SH-SY5Y (cell line): Measurements from ENCODE around the gene ZNF493.

Experiments used
- GATA2 ChIP-seq: IDR thresholded peaks from 2 replicates; pipeline ENCODE4 v1.6.1; 2011; ENCODE audit warnings: mild to moderate bottlenecking, low read depth, low read length
- GATA3 ChIP-seq: IDR thresholded peaks from 2 replicates; pipeline ENCODE4 v1.6.1; 2011; ENCODE audit warnings: low read depth, mild to moderate bottlenecking, low read length, moderate library complexity

ZNF493 gene

GRCh38 chr19:21434516-21434915, 37.6 kb downstream of the ZNF493 start:
- TF ChIP-seq GATA3 (no peak), GATA2 (no peak)

DNA sequence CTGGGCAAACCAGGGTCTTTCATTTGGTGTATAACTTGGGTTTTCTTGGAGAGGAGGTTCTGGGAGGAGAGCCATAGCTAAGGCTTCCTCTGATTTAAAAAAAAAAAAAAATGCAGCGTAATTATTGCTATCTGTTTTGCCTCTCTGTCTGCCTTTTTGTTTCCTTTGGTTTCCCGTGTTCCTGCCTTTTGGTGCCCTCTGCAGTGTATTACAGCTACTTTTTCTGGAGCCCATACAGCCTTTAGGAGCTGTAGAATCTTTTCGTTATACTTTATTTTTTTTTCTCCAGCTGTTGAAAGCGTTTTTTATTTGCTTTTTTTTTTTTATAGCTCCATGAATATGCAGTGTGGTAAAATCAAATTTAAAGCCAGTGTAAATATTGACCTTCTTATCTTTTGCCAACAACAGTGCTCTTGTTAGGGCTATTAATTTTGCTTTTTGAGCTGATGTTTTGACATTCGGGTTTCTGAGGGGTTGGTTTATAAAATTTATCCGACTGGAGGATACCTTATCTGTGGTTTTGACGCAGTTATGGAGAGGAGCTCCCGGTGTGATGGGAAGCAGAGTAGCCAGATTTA, 38.1 kb downstream of the ZNF493 start:
- TF ChIP-seq GATA3: no peak
- TF ChIP-seq GATA2: no peak

- TF ChIP-seq GATA2: no peak
- TF ChIP-seq GATA3: no peak
Measured at GRCh38 chr19:21439201-21439751, 42.3 kb downstream of the ZNF493 start.

- no peak for TF ChIP-seq GATA2
- TF ChIP-seq GATA3: no peak
Measured at GRCh38 chr19:21440321-21440720, 43.4 kb downstream of the ZNF493 start.

DNA sequence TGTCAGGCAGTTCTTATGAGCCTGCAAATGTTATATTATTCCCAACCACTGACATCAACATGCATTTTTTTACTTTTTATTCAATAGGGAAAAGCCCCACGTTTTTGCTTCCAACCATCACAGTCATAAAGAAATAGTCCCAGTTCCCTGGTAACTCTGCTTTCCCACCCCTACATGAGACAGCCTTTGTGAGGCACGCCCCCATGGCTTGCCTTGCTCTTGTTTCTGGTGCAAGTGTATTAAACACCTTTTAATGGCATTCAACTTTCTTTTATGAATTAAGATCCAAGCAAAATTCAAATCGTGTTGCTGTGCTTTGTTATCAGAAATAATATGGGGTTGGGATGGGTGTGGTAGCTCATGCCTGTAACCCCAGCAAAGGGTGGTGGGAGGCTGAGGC, 54.3 kb downstream of the ZNF493 start:
- TF ChIP-seq GATA2: no peak

- no peak for TF ChIP-seq GATA2
- TF ChIP-seq GATA3: no peak
Measured at GRCh38 chr19:21454901-21455300, 58.0 kb downstream of the ZNF493 start.

DNA sequence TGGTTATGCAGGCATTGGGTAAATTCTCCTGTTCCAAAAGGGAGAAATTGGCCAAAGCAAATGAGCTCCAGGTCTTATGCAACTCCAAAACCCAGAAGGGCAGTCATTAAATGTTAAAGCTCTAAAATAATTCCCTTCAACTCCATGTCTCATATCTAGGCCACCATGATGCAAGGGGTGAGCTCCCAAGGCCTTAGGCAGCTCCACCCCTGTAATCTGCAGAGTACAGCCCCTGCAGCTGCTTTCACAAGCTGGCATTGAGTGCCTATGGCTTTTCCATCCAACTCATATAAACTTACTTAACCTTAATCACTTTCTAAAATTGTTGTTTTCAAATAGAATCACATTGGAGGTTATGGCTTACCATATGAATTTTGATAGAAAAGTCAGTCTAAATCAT, 63.8 kb downstream of the ZNF493 start:
- no peak for TF ChIP-seq GATA3
- no peak for TF ChIP-seq GATA2

DNA sequence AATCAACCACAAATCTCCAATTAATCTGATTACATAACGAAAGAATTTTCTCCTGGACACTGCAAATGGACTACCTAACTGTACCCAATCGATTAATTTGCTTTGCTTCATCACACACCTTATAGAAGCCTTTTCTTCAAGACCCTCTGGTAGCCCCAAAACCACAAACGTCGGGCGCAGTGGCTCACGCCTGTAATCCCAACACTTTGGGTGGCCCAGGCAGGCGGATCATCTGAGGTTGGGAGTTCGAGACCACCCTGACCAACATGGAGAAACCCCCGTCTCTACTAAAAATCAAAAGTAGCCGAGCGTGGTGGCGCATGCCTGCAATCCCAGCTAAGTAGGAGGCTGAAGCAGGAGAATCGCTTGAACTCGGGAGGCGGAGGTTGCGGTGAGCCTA, 65.6 kb downstream of the ZNF493 start:
- TF ChIP-seq GATA2 (no peak), GATA3 (no peak)

DNA sequence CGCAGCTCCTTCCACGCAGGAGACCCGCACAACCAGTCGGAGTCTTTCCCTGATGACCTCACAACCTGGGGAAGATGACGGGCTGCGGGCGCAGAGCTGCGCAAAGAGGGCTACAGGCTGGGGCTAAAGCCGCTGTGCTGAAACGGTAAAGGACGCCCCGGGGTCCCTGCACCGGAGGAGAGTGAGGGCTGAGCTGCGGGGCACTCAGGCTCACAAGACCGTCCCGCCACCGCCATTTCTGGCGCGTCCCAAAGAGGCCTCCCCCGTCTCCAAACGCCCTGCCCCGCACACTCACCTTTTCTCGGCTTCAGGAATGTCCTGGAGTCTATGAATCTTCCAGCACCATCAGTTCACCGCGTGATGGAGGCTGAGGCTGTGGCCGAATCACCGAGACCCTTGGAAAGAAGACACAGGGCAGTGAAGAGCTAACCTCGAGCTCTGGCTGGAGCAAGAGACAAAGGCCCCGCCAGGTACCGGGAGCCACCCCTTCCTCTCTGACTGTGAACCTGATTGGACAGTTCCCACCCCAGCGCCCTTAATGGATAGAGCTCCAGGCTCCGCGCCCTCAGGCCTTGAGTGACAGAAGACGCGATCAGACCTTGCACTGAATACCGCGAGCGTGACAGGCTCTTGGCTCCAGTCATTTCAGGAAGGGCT, 66.6 kb downstream of the ZNF493 start:
- TF ChIP-seq GATA3 (no peak), GATA2 (no peak)

DNA sequence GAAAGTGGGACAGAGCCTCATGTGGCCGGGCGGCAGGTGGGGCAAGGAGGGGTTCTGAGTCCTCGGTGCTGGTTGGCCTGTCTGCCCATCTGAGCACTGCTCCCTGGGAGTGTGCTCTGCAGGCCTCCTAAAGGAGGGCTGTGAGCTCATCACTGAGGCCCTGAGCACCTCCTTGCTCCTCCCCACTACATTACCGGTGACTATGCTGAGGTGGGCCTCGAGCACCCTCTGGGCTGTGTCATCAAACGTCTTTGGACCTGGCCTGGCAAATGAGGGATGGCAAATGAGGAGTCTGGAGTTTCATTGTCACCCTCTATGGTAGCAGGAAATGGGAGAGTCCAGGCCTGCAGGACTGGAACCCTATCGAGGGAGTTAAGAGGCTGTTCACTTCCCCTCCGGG, 69.7 kb downstream of the ZNF493 start:
- TF ChIP-seq GATA3 (no peak), GATA2 (no peak)

- TF ChIP-seq GATA3 (no peak), GATA2 (no peak)
Measured at GRCh38 chr19:21468791-21469190, 71.9 kb downstream of the ZNF493 start.

DNA sequence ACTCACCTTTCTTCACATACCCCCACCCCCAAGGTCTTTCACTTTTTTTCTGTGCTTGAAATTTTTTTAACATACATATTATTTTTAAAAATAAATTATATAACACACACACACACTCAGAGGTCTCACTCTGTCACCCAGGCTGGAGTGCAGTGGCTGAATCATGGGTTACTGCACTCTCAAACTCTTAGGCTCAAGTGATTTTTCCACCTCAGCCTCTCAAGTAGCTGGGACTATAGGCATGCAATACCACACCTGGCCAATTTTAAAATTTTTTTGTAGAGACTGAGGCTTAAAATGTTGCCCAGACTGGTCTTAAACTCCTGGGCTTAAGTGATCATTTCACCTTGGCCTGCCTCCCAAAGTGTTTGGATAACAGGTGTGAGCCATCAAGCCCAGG, 75.6 kb downstream of the ZNF493 start:
- no peak for TF ChIP-seq GATA2
- TF ChIP-seq GATA3: no peak

DNA sequence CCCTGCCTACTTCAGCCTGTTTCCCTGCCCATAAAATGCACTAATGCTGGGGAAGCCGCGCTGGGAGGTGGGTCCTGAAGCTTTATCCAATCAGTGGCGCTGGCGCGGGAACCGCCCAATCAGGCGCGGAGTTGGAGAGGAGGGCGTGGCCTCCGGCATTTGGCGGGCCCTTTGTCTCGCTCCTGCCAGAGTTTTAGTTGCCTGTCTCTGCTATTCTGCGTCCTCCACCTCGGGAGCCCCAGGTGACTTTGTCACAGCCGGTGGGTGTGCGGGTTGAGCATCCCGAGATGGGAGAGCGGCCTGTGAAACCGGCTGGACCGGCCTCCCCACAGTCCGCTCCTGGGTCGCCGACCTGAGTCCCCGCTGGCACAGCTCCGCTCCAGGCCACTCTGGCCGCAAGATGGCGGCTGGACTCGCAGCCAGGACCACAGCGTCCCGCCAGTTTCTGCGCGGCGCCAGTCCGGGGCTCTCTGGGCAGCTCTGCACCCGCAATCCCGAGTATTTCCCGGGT, 77.8 kb downstream of the ZNF493 start:
- TF ChIP-seq GATA3: no peak
- TF ChIP-seq GATA2: no peak
